ENCODE measurements around the gene PELI1. TPM values are rescaled to one million over a fixed set of nuclear protein-coding genes. Genes with fewer than 3 reads are reported as not detected.

The PELI1 gene
- total RNA-seq, 3 donors from 2014 or later, result 45.6 to 51.2 (median 48.9) TPM

DNA sequence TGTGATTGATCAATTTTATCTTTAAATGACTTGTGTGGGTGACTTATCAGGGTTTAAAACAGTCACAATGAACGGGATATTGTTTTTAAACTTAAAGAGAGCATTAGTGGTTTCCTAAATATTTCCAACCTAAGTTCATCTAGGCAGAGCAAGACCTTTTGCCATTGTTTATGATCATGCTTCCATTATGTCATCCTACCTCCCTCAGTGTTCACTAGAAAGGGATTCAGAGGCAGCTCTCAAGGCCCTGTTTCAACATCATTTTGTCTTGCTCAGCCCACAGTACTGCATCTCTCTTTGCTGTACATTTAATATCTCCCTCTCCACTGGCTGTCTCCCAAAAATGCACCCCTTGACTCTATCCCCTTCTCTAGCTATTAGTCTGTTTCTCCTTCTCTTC lies 21.5 kb upstream of the PELI1 start:
- DNase-seq, result no peak
- Histone ChIP-seq H3K36me3 (ENCODE audit: low read depth) (no peaks in the 10 kb centered on the region), H3K9me3 (no peaks in the 10 kb centered on the region), H3K4me1 (ENCODE audit: low read depth) (no peaks in the 10 kb centered on the region), H3K4me3 (no peak overlapping the region)
- no peak for ATAC-seq
- TF ChIP-seq, protein P1, sequence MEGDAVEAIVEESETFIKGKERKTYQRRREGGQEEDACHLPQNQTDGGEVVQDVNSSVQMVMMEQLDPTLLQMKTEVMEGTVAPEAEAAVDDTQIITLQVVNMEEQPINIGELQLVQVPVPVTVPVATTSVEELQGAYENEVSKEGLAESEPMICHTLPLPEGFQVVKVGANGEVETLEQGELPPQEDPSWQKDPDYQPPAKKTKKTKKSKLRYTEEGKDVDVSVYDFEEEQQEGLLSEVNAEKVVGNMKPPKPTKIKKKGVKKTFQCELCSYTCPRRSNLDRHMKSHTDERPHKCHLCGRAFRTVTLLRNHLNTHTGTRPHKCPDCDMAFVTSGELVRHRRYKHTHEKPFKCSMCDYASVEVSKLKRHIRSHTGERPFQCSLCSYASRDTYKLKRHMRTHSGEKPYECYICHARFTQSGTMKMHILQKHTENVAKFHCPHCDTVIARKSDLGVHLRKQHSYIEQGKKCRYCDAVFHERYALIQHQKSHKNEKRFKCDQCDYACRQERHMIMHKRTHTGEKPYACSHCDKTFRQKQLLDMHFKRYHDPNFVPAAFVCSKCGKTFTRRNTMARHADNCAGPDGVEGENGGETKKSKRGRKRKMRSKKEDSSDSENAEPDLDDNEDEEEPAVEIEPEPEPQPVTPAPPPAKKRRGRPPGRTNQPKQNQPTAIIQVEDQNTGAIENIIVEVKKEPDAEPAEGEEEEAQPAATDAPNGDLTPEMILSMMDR (IDR thresholded peaks at IDR 0.05), result no peak
- intact Hi-C loops (cut with DNase I, micrococcal nuclease), result no loop called here

DNA sequence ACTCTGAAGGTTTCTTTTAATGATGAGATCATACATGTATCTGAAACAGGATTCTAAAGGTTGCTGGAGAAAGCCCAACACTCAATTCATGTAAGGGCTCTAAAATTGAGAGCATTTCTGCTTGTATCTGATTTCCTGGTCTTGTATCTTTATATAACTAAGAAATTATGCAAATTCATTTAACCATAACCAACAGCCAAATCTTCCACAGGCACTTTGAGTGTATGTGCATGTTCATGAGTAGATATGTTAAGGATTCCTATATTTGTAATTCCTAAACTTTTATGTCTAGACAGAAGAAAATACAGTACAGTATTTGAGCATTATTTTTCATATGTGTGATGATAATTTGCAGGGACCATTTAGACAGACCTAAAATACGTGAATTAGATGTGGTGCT lies 20.4 kb upstream of the PELI1 start:
- no peaks in the 10 kb centered on the region for H3K4me1 ChIP-seq (ENCODE audit: low read depth)
- intact Hi-C loops (cut with DNase I, micrococcal nuclease), result no loop called here
- H3K36me3 ChIP-seq (ENCODE audit: low read depth), result no peaks in the 10 kb centered on the region
- TF ChIP-seq, protein P1 (IDR thresholded peaks at IDR 0.05), result no peak
- H3K4me3 ChIP-seq, result no peak overlapping the region
- no peak for DNase-seq
- H3K9me3 ChIP-seq, result no peaks in the 10 kb centered on the region
- no peak for ATAC-seq

DNA sequence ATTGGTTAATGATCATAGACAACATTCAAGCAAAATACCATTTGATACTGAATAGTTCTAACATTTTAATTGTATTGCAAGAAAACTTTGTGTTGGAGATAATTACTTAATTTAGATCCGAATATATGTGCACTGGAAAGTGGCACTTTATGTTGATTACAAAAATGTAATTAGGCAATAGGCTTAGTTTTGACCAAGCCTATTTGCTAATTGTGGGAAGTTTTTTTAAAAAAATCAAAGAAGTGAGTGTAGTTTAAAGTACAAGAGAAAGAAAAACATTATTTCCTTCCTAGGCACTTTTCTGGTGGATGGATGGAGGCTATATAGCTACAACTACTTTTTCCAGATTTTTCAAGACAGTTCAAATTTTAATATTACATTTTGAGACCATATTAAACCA lies 18.3 kb upstream of the PELI1 start:
- no peak overlapping the region for H3K4me3 ChIP-seq
- intact Hi-C loops (cut with DNase I, micrococcal nuclease), result no loop called here
- no peak for DNase-seq
- H3K36me3 ChIP-seq (ENCODE audit: low read depth), result no peaks in the 10 kb centered on the region
- no peaks in the 10 kb centered on the region for H3K9me3 ChIP-seq
- H3K4me1 ChIP-seq (ENCODE audit: low read depth), result peaks cover 11% of the 10 kb centered on the region
- TF ChIP-seq, protein P1 (IDR thresholded peaks at IDR 0.05), result no peak
- ATAC-seq, result no peak

DNA sequence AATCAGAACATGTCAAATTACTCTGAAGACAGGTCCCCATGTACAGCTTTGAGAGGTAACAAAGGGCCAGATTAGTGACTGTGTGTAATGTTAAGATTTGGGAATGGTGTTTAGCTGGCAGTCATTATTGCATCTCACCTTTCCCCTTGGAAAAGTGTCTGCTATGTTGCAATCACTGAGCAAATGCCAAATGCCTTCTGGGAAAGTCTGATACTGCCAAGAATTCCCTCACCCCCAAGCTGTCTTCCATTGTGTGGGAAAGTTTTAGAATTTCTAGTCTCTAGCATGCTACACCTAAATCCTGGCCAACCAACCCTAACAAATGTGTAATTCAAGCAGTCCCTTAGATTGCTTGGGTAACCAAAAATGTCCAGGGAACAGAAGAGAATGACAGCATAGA lies 13.6 kb upstream of the PELI1 start:
- no peak overlapping the region for H3K4me3 ChIP-seq
- H3K4me1 ChIP-seq (ENCODE audit: low read depth), result peaks cover 11% of the 10 kb centered on the region
- intact Hi-C loops (cut with DNase I, micrococcal nuclease), result no loop called here
- no peaks in the 10 kb centered on the region for H3K9me3 ChIP-seq
- H3K36me3 ChIP-seq (ENCODE audit: low read depth), result no peaks in the 10 kb centered on the region
- ATAC-seq, result peak; percentile 56
- TF ChIP-seq, protein P1 (IDR thresholded peaks at IDR 0.05), result no peak
- DNase-seq, result no peak

DNA sequence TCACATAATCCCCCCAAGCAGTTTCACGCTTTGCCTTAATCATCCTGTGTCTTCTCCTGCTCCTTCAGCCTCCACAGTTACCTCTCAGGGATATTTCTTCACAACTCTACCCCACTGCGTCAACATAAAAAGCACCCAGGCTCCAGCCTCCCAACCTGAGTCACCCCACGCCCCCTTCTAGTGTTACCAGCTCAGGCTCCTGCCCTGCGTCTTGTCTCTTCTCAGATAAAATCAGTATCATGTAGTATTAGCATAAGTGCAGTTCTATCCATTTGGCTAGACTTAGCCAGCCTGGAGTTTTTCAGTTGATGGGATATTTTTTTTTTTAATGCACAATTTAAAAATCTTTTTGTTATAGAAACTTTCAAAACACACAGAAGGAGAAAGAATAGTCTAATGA lies 9.6 kb upstream of the PELI1 start:
- no peaks in the 10 kb centered on the region for H3K36me3 ChIP-seq (ENCODE audit: low read depth)
- H3K9me3 ChIP-seq, result no peaks in the 10 kb centered on the region
- intact Hi-C loops (cut with DNase I, micrococcal nuclease), result no loop called here
- ATAC-seq, result no peak
- TF ChIP-seq, protein P1 (IDR thresholded peaks at IDR 0.05), result no peak
- H3K4me1 ChIP-seq (ENCODE audit: low read depth), result peaks cover 4% of the 10 kb centered on the region
- DNase-seq, result no peak
- H3K4me3 ChIP-seq, result no peak overlapping the region

DNA sequence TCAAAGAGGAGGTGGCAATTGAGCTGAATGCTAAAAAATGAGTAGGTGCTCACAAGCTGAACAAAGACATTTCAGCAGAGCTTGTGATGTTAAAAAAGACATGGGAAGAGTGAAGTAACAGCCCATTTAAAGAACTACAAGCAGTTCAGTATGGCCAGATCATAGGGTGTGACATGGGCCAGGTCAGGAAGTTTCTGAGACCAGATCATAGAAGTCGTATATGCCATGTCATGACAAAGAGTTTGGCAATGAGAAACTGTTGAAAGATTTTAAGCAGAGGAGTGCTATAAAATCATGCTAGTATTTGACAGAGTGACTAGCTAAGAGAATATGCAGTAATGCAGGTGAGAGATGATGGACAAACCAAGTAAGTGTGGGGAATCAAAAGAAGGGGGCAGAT lies 7.3 kb upstream of the PELI1 start:
- H3K9me3 ChIP-seq, result no peaks in the 10 kb centered on the region
- ATAC-seq (peak; percentile 34), DNase-seq (no peak)
- no peaks in the 10 kb centered on the region for H3K4me1 ChIP-seq (ENCODE audit: low read depth)
- intact Hi-C loops (cut with DNase I, micrococcal nuclease), result no loop called here
- H3K36me3 ChIP-seq (ENCODE audit: low read depth), result no peaks in the 10 kb centered on the region
- no peak overlapping the region for H3K4me3 ChIP-seq
- TF ChIP-seq, protein P1 (IDR thresholded peaks at IDR 0.05), result no peak
